H1 (cell line): ENCODE measurements around the gene TELO2. TPM values are rescaled to one million over a fixed set of nuclear protein-coding genes. Genes with fewer than 3 reads are reported as not detected.
A peak's percentile ranks its signal among the peaks of the same experiment; 100 is the strongest.

Experiments used
- CTCF ChIA-PET: fragments of 300-600 bp; sonication (Branson Sonifier 250); formaldehyde crosslinking; loops from one replicate; lab custom pipeline; 2021; ENCODE audit not compliant: partially characterized antibody; lab: Charles Lee
- POLR2A ChIA-PET: fragments of 300-600 bp; sonication (Branson Sonifier 250); formaldehyde crosslinking; loops from one replicate; lab custom pipeline; 2021; ENCODE audit warnings: inconsistent platforms; ENCODE audit not compliant: partially characterized antibody; lab: Charles Lee
- DNase-seq, 2 experiments: peaks; one replicate each; pipeline versions ENCODE4 v3.0.0 to v3.0.0-alpha.2; 2010 to 2022; ENCODE audit warnings: low spot score in 2 of 2, low read depth in 1 of 2, mixed read lengths in 1 of 2
- FAIRE-seq: peaks from 2 replicates; lab custom pipeline; 2011; peaks lifted over from hg19 to GRCh38; lab: Jason Lieb, UNC
- H2AFZ ChIP-seq: 2 replicates; pipeline ENCODE4 v1.8.1; 2012; ENCODE audit warnings: low read length, inconsistent platforms
- H2AK5ac ChIP-seq: 2 replicates; pipeline ENCODE4 v1.6.1; 2013; ENCODE audit warnings: low read depth, low read length
- H2BK120ac ChIP-seq: replicated peaks from 2 replicates; pipeline ENCODE3; 2013; ENCODE audit warnings: low read depth, low read length, inconsistent platforms
- H2BK12ac ChIP-seq: 2 replicates; pipeline ENCODE4 v1.6.1; 2013; ENCODE audit warnings: low read depth, low read length
- H2BK15ac ChIP-seq: 2 replicates; pipeline ENCODE4 v1.6.1; 2013; ENCODE audit warnings: low read length
- H2BK20ac ChIP-seq: 2 replicates; pipeline ENCODE4 v1.6.1; 2013; ENCODE audit warnings: low read length
- H2BK5ac ChIP-seq: 2 replicates; pipeline ENCODE4 v1.6.1; 2013; ENCODE audit warnings: low read depth, low read length
- H3K14ac ChIP-seq: 2 replicates; pipeline ENCODE4 v1.6.1; 2013; ENCODE audit warnings: inconsistent platforms; ENCODE audit not compliant: insufficient read length
- H3K18ac ChIP-seq: 2 replicates; pipeline ENCODE4 v1.6.1; 2013; ENCODE audit warnings: low read length; ENCODE audit errors: extremely low read depth
- H3K23ac ChIP-seq: 2 replicates; pipeline ENCODE4 v1.6.1; 2013; ENCODE audit warnings: inconsistent platforms; ENCODE audit not compliant: insufficient read length
- H3K23me2 ChIP-seq: 2 replicates; pipeline ENCODE4 v1.6.1; 2013; ENCODE audit warnings: low read depth, low read length
- H3K27ac ChIP-seq: 2 replicates; pipeline ENCODE4 v1.6.1; 2011; ENCODE audit warnings: low read depth, low read length, inconsistent platforms
- H3K27me3 ChIP-seq, 4 experiments: replicated peaks in 1 of 4; 1 replicate in 1 of 4; 2 replicates in 3 of 4; pipeline versions ENCODE4 v1.6.1 to v1.8.1; 2011 to 2013; ENCODE audit warnings: low read length in 3 of 4, mild to moderate bottlenecking in 3 of 4, inconsistent platforms in 2 of 4, mixed read lengths in 2 of 4, moderate library complexity in 1 of 4; ENCODE audit not compliant: control insufficient read depth in 3 of 4, insufficient read depth in 3 of 4; ENCODE audit errors: extremely low read depth in 1 of 4
- H3K36me3 ChIP-seq, 4 experiments: 2 replicates each; pipeline versions ENCODE4 v1.6.1 to v1.8.1; 2011 to 2013; ENCODE audit warnings: mild to moderate bottlenecking in 4 of 4, low read length in 3 of 4, moderate library complexity in 2 of 4, control low read depth in 1 of 4, inconsistent platforms in 1 of 4; ENCODE audit not compliant: insufficient read depth in 4 of 4, control insufficient read depth in 2 of 4
- H3K4ac ChIP-seq: replicated peaks from 2 replicates; pipeline ENCODE3; 2013; ENCODE audit warnings: low read length, low read depth, mixed read lengths, inconsistent platforms; ENCODE audit not compliant: insufficient read length
- H3K4me1 ChIP-seq, 4 experiments: replicated peaks in 1 of 4; 1 replicate in 1 of 4; 2 replicates in 3 of 4; pipeline versions ENCODE4 v1.6.1 to v1.8.1; 2011 to 2013; ENCODE audit warnings: low read length in 3 of 4, inconsistent platforms in 2 of 4, mixed read lengths in 1 of 4; ENCODE audit not compliant: insufficient read depth in 4 of 4, control insufficient read depth in 3 of 4
- H3K4me2 ChIP-seq, 2 experiments: 2 replicates each; pipeline versions ENCODE4 v1.6.1 to v1.8.1; 2011 to 2013; ENCODE audit warnings: low read depth in 2 of 2, low read length in 2 of 2, control low read depth in 1 of 2, inconsistent platforms in 1 of 2, mild to moderate bottlenecking in 1 of 2; ENCODE audit not compliant: insufficient read depth in 1 of 2
- H3K4me3 ChIP-seq, 4 experiments: fragments of 200-600, 300-600 bp in 1 of 4; sonication (generic), shearing (Covaris generic), sonication (Bioruptor Twin) in 1 of 4; 2 replicates each; pipeline versions ENCODE4 v1.5.1 to v1.8.1; 2011 to 2016; ENCODE audit warnings: low read length in 4 of 4, low read depth in 3 of 4, control low read depth in 2 of 4, inconsistent platforms in 2 of 4, mild to moderate bottlenecking in 2 of 4, mixed read lengths in 1 of 4, moderate library complexity in 1 of 4; ENCODE audit not compliant: insufficient read depth in 2 of 4; ENCODE audit errors: extremely low read depth in 1 of 4
- H3K56ac ChIP-seq: replicated peaks from 2 replicates; pipeline ENCODE3; 2013; ENCODE audit warnings: low read depth, mild to moderate bottlenecking, mixed read lengths, low read length, inconsistent platforms; ENCODE audit not compliant: insufficient read length
- H3K79me1 ChIP-seq: 2 replicates; pipeline ENCODE4 v1.6.1; 2013; ENCODE audit warnings: low read depth, low read length, control low read depth
- H3K79me2 ChIP-seq, 2 experiments: 2 replicates each; pipeline versions ENCODE4 v1.6.1 to v1.8.1; 2012 to 2013; ENCODE audit warnings: low read length in 2 of 2, mild to moderate bottlenecking in 2 of 2, inconsistent platforms in 1 of 2; ENCODE audit not compliant: insufficient read depth in 2 of 2, control insufficient read depth in 1 of 2
- H3K9ac ChIP-seq, 4 experiments: replicated peaks in 1 of 4; 1 replicate in 1 of 4; 2 replicates in 3 of 4; pipeline versions ENCODE4 v1.6.1 to v1.8.1; 2011 to 2013; ENCODE audit warnings: low read depth in 3 of 4, low read length in 3 of 4, control low read depth in 2 of 4, mild to moderate bottlenecking in 2 of 4, moderate library complexity in 2 of 4, inconsistent platforms in 1 of 4; ENCODE audit errors: extremely low read depth in 1 of 4
- H3K9me3 ChIP-seq, 2 experiments: 2 replicates each; pipeline versions ENCODE4 v1.6.1 to v1.8.1; 2012 to 2013; ENCODE audit warnings: mild to moderate bottlenecking in 2 of 2, moderate library complexity in 2 of 2, control low read depth in 1 of 2, inconsistent platforms in 1 of 2, low read depth in 1 of 2, low read length in 1 of 2, mixed read lengths in 1 of 2; ENCODE audit not compliant: insufficient read depth in 2 of 2
- H4K20me1 ChIP-seq, 2 experiments: replicated peaks in 1 of 2; 2 replicates each; pipeline versions ENCODE3 to v1.8.1; 2011 to 2013; ENCODE audit warnings: inconsistent platforms in 2 of 2, low read length in 2 of 2, mild to moderate bottlenecking in 1 of 2; ENCODE audit not compliant: insufficient read depth in 2 of 2, control insufficient read depth in 1 of 2
- H4K5ac ChIP-seq: 2 replicates; pipeline ENCODE4 v1.6.1; 2013; ENCODE audit warnings: low read length, low read depth, mixed read lengths, inconsistent platforms; ENCODE audit not compliant: insufficient read length
- H4K8ac ChIP-seq: 2 replicates; pipeline ENCODE4 v1.8.0; 2013; ENCODE audit warnings: mild to moderate bottlenecking, moderate library complexity, low read length, inconsistent platforms; ENCODE audit not compliant: insufficient read depth; ENCODE audit errors: extremely low read depth
- H4K91ac ChIP-seq: replicated peaks from 2 replicates; pipeline ENCODE3; 2013; ENCODE audit warnings: low read length, mixed read lengths, inconsistent platforms; ENCODE audit not compliant: insufficient read length
- BACH1 ChIP-seq: IDR thresholded peaks from 2 replicates; pipeline ENCODE4 v1.6.1; 2012; ENCODE audit warnings: low read length, improper control_type of control experiment
- CEBPB ChIP-seq: IDR thresholded peaks from 2 replicates; pipeline ENCODE4 v1.6.1; 2012; ENCODE audit warnings: low read depth, low read length
- EGR1 ChIP-seq: IDR thresholded peaks from 2 replicates; pipeline ENCODE4 v1.6.1; 2011; ENCODE audit warnings: low read depth, low read length, borderline replicate concordance
- FOSL1 ChIP-seq: IDR thresholded peaks from 2 replicates; pipeline ENCODE4 v1.6.1; 2011; ENCODE audit warnings: mild to moderate bottlenecking, low read depth, low read length, moderate library complexity; ENCODE audit not compliant: insufficient read depth
- GTF2F1 ChIP-seq: IDR thresholded peaks from 2 replicates; pipeline ENCODE4 v1.6.1; 2012; ENCODE audit warnings: low read depth, low read length, improper control_type of control experiment, borderline replicate concordance
- KDM1A ChIP-seq: fragments of 200-600, 300-600 bp; sonication (generic); IDR thresholded peaks from 2 replicates; pipeline ENCODE4 v1.7.1; 2016; ENCODE audit warnings: mild to moderate bottlenecking, low read length, borderline replicate concordance
- MAFK ChIP-seq: IDR thresholded peaks from 2 replicates; pipeline ENCODE4 v1.6.1; 2012; ENCODE audit warnings: low read depth, mild to moderate bottlenecking, improper control_type of control experiment, low read length
- NRF1 ChIP-seq: IDR thresholded peaks from 2 replicates; pipeline ENCODE4 v1.6.1; 2011; ENCODE audit warnings: mild to moderate bottlenecking, low read depth, low read length, improper control_type of control experiment
- PHF8 ChIP-seq: fragments of 200-600 bp; sonication (generic); conservative IDR thresholded peaks from 2 replicates; pipeline ENCODE4 v1.7.1; 2012; ENCODE audit warnings: low read depth, mild to moderate bottlenecking, inconsistent platforms, low read length, moderate library complexity
- RAD21 ChIP-seq, 2 experiments: IDR thresholded peaks in 1 of 2; conservative IDR thresholded peaks in 1 of 2; 2 replicates each; pipeline ENCODE4 v1.6.1; 2011; ENCODE audit warnings: low read depth in 2 of 2, low read length in 2 of 2, improper control_type of control experiment in 1 of 2, inconsistent platforms in 1 of 2, mild to moderate bottlenecking in 1 of 2, moderate library complexity in 1 of 2
- SIX5 ChIP-seq: IDR thresholded peaks from 2 replicates; pipeline ENCODE4 v1.6.1; 2011; ENCODE audit warnings: mild to moderate bottlenecking, low read depth, low read length
- SP1 ChIP-seq: IDR thresholded peaks from 2 replicates; pipeline ENCODE4 v1.6.1; 2011; ENCODE audit warnings: low read depth, low read length
- TCF12 ChIP-seq: IDR thresholded peaks from 2 replicates; pipeline ENCODE4 v1.6.1; 2011; ENCODE audit warnings: low read depth, mild to moderate bottlenecking, low read length
- WGBS, 2 experiments: shearing (Covaris generic) in 1 of 2; methylation state at CpG; one replicate each; pipeline versions ENCODE4 v1.1.6 to v1.1.7; 2013 to 2015; ENCODE audit warnings: low lambda C conversion rate in 2 of 2, mixed read lengths in 2 of 2, inconsistent platforms in 1 of 2, low coverage in 1 of 2, missing lambda C conversion rate in 1 of 2; ENCODE audit not compliant: insufficient replicate concordance in 2 of 2, insufficient coverage in 1 of 2, insufficient read length in 1 of 2; ENCODE audit errors: extremely low coverage in 1 of 2, missing lambda C conversion rate in 1 of 2; 5-methylcytosine and 5-hydroxymethylcytosine counted together
- polyA plus RNA-seq, 7 experiments: library from polyadenylated mRNA; depleted of rRNA in 3 of 7; stranded (reverse) in 5 of 7; unstranded in 2 of 7; fragments of >200 nt in 5 of 7; fragments of 200-250 nt in 2 of 7; gene quantifications; 1 replicate in 5 of 7; 2 replicates in 1 of 7; 4 replicates in 1 of 7; pipeline versions ENCODE4 v1.2.1 to v1.2.3, GENCODE V29; 2011 to 2013; ENCODE audit warnings: missing spikeins in 2 of 7, mixed read lengths in 2 of 7
- total RNA-seq: library from RNA; stranded (reverse); fragmentation: NEBNext Ultra II Directional; extraction: Animal tissue kit (Norgen Biotek cat#: 25700); gene quantifications from 2 replicates; pipeline ENCODE4 v1.2.1, GENCODE V29; 2021

The TELO2 gene
- total and polyA plus RNA-seq, 2 of the 8 experiments (the other 6 are each of a cell fraction or from before 2014, with no cell fraction given), result 39.3 to 64.8 TPM

DNA sequence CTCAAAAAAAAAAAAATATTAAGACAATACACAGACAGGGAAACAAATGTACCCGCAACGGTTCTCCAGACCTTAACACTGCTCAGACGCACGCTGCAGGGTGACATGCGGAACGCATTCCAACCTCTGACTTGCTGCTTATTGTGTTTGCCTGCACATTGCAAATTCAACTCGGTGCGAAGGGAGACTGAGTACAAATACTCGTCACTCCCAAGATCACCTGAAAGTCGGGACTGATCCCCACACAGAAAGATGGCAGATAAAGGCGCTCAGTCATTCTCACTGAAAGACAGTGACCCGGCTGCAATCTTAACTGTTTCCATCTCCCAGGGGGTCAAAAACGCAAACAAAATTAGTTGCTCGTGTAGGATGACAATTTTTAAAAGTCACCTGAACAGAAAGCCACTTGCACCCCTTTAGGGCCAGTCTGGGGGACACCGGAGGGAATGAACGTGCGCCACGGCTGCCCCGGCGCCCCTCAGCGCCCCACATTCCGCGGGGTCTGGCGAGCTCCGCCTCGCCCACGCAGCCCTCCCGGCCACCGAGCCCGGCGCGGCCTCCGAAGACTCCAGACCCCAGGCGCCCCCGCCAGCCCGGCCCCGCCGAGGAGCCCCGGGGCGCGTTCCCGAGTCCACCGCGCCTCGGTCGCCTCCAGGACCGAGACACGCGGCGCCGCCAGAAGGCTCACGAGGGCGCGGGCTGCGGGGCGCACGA lies 18.9 kb upstream of the TELO2 start:
- H4K91ac ChIP-seq, result peak overlapping the region; percentile 65
- peak overlapping the region; percentile 38 for H2BK120ac ChIP-seq
- no peak overlapping the region for H2AFZ ChIP-seq
- ChIA-PET POLR2A (interaction anchor here (1.1 to 1.7 kb wide), 3 partner anchors 9 to 20 kb away, joined by 3 to 7 read pairs (median 4); partner anchors contain the start of gene TELO2), CTCF (interaction anchor here (1.4 kb wide), 1 partner anchor 20 kb away, joined by 3 read pairs; no protein-coding TSS in a partner anchor)
- no peak overlapping the region; the same call in 1 of the 2 replicates for H2BK5ac ChIP-seq
- H2BK15ac ChIP-seq, result no peak overlapping the region
- H3K79me2 ChIP-seq, result peaks cover 4 to 48% of the 10 kb centered on the region in 2 experiments
- peaks cover 19% of the 10 kb centered on the region for H3K79me1 ChIP-seq
- FAIRE-seq (no peak), DNase-seq (no peak)
- H3K4me1 ChIP-seq, result peaks cover 0 to 7% (median under 1%) of the 10 kb centered on the region in 4 experiments; a peak in 3 of 7 replicates
- H3K9me3 ChIP-seq, result peaks cover 5 to 8% of the 10 kb centered on the region in 2 experiments; a peak in 2 of 4 replicates
- H3K18ac ChIP-seq, result no peak overlapping the region
- peak overlapping the region; percentile 62 to 91 (median 76) for H3K9ac ChIP-seq
- no peak overlapping the region for H3K4ac ChIP-seq
- 0 out of 2 replicates have a peak overlapping the region, but pooled peaks have one; percentile 60 for H3K27ac ChIP-seq
- H4K8ac ChIP-seq, result peak overlapping the region; percentile 98
- peaks cover 0 to 5% (median 0%) of the 10 kb centered on the region in 4 experiments; a peak in 2 of 7 replicates for H3K27me3 ChIP-seq
- peaks cover 8% of the 10 kb centered on the region for H3K23me2 ChIP-seq
- peak overlapping the region; percentile 90 to 97 for H3K4me2 ChIP-seq
- no peak overlapping the region for H3K56ac ChIP-seq
- WGBS, 2 experiments, result 53% methylated on average over 15 of the region's 57 CpGs; no CpG with 5 or more reads in 1 of the 2 experiments
- no peak overlapping the region for H2BK12ac ChIP-seq
- no peaks in the 10 kb centered on the region for H3K36me3 ChIP-seq
- H4K20me1 ChIP-seq, result peaks cover 4 to 5% of the 10 kb centered on the region in 2 experiments
- no peak overlapping the region for H2BK20ac ChIP-seq
- H3K4me3 ChIP-seq, result peak overlapping the region; percentile 48 to 72 (median 60)
- no peak overlapping the region for H4K5ac ChIP-seq
- H3K23ac ChIP-seq, result no peak overlapping the region
- no peak overlapping the region for H3K14ac ChIP-seq
- H2AK5ac ChIP-seq, result peak overlapping the region; percentile 71; the same call in 1 of the 2 replicates
- TF ChIP-seq SIX5, result no peak
- no peak for TF ChIP-seq PHF8
- TF ChIP-seq KDM1A, result no peak
- no peak for TF ChIP-seq EGR1
- TF ChIP-seq TCF12, result no peak
- no peak for TF ChIP-seq FOSL1
- TF ChIP-seq MAFK, result no peak
- TF ChIP-seq NRF1, result no peak
- no peak for TF ChIP-seq GTF2F1
- TF ChIP-seq SP1, result no peak
- no peak for TF ChIP-seq RAD21 (IDR thresholded peaks at IDR 0.05 in 1 of 2, conservative IDR thresholded peaks at IDR 0.05 in 1 of 2; ENCODE audit: low read depth in 2 of 2, low read length in 2 of 2)
- TF ChIP-seq CEBPB, result no peak
- TF ChIP-seq BACH1, result no peak
